Keratinocyte (primary cell): Measurements from ENCODE around the gene IL17REL. TPM values are rescaled to one million over a fixed set of nuclear protein-coding genes. Genes with fewer than 3 reads are reported as not detected.

ENCODE experiments used
- DNase-seq: peaks from one replicate; pipeline ENCODE4 v3.0.0-alpha.2; 2011; ENCODE audit warnings: low read depth, missing footprints, low spot score
- FAIRE-seq: peaks from 2 replicates; lab custom pipeline; 2011; peaks lifted over from hg19 to GRCh38; lab: Jason Lieb, UNC
- H2AFZ ChIP-seq: 2 replicates; pipeline ENCODE4 v1.6.0; 2012; ENCODE audit warnings: low read length, control low read depth, inconsistent platforms; ENCODE audit not compliant: control insufficient read depth
- H3K27ac ChIP-seq: 2 replicates; pipeline ENCODE4 v1.5.1; 2011; ENCODE audit warnings: low read length; ENCODE audit not compliant: control insufficient read depth, insufficient read depth
- H3K27me3 ChIP-seq: 3 replicates; pipeline ENCODE4 v1.6.0; 2011; ENCODE audit warnings: low read length; ENCODE audit not compliant: control insufficient read depth, insufficient read depth; ENCODE audit errors: extremely low read depth
- H3K36me3 ChIP-seq, 2 experiments: 2 replicates in 1 of 2; 3 replicates in 1 of 2; pipeline ENCODE4 v1.5.1; 2011; ENCODE audit warnings: low read length in 2 of 2, mild to moderate bottlenecking in 1 of 2; ENCODE audit not compliant: control insufficient read depth in 2 of 2, insufficient read depth in 2 of 2; ENCODE audit errors: extremely low read depth in 1 of 2
- H3K4me1 ChIP-seq: 3 replicates; pipeline ENCODE4 v1.5.1; 2011; ENCODE audit warnings: low read length; ENCODE audit not compliant: control insufficient read depth, insufficient read depth; ENCODE audit errors: extremely low read depth
- H3K4me2 ChIP-seq: 3 replicates; pipeline ENCODE4 v1.6.0; 2011; ENCODE audit warnings: low read depth, low read length; ENCODE audit not compliant: control insufficient read depth, insufficient read depth; ENCODE audit errors: extremely low read depth
- H3K4me3 ChIP-seq, 3 experiments: fragments of 200-600 bp in 1 of 3; sonication (generic) in 1 of 3; 2 replicates in 2 of 3; 3 replicates in 1 of 3; pipeline ENCODE4 v1.5.1; 2011 to 2016; ENCODE audit warnings: low read length in 3 of 3, mild to moderate bottlenecking in 3 of 3, control low read depth in 2 of 3, inconsistent platforms in 1 of 3, low read depth in 1 of 3, mixed read lengths in 1 of 3, mixed run types in 1 of 3, moderate library complexity in 1 of 3; ENCODE audit not compliant: control insufficient read depth in 2 of 3, insufficient read depth in 2 of 3; ENCODE audit errors: extremely low read depth in 1 of 3
- H3K79me2 ChIP-seq: 2 replicates; pipeline ENCODE4 v1.6.0; 2012; ENCODE audit warnings: low read length; ENCODE audit not compliant: control insufficient read depth, insufficient read depth
- H3K9ac ChIP-seq: 3 replicates; pipeline ENCODE4 v1.6.0; 2011; ENCODE audit warnings: low read length; ENCODE audit not compliant: control insufficient read depth, insufficient read depth; ENCODE audit errors: extremely low read depth
- H3K9me1 ChIP-seq: 3 replicates; pipeline ENCODE4 v1.6.0; 2011; ENCODE audit warnings: low read length; ENCODE audit not compliant: control insufficient read depth, insufficient read depth; ENCODE audit errors: extremely low read depth
- H3K9me3 ChIP-seq: 2 replicates; pipeline ENCODE4 v1.5.1; 2012; ENCODE audit warnings: low read depth, low read length; ENCODE audit not compliant: control insufficient read depth
- H4K20me1 ChIP-seq: 3 replicates; pipeline ENCODE4 v1.6.0; 2011; ENCODE audit warnings: low read length; ENCODE audit not compliant: control insufficient read depth, insufficient read depth; ENCODE audit errors: extremely low read depth
- EZH2 ChIP-seq: IDR thresholded peaks from one replicate; pipeline ENCODE4 v1.6.1; 2012; ENCODE audit warnings: inconsistent platforms, mild to moderate bottlenecking, low read length, moderate library complexity
- dilution Hi-C: fragments of 300-500 bp; cut with MboI; formaldehyde crosslinking; loops from one replicate; pipeline ENCODE4 v1.7.0; 2020; ENCODE audit warnings: low sequenced_read_pairs; ENCODE audit not compliant: extremely low pct_ligation_motif_present
- polyA plus RNA-seq, 5 experiments: library from polyadenylated mRNA; depleted of rRNA in 3 of 5; stranded (reverse) in 3 of 5; stranded (forward) in 1 of 5; unstranded in 1 of 5; fragments of >200 nt; gene quantifications; 1 replicate in 1 of 5; 2 replicates in 3 of 5; 3 replicates in 1 of 5; pipeline versions ENCODE4 v1.2.1 to v1.2.3, GENCODE V29; 2011 to 2012; ENCODE audit warnings: missing spikeins in 2 of 5, low read depth in 1 of 5, low replicate concordance in 1 of 5
- TF ChIP-seq, protein P1 (sequence below), 3 experiments: IDR thresholded peaks in 1 of 3; conservative IDR thresholded peaks in 1 of 3; optimal IDR thresholded peaks in 1 of 3; 2 replicates in 2 of 3; 3 replicates in 1 of 3; pipeline versions ENCODE3 to v1.5.1; 2011; ENCODE audit warnings: low read length in 3 of 3, mild to moderate bottlenecking in 3 of 3, moderate library complexity in 2 of 3, control low read depth in 1 of 3, inconsistent platforms in 1 of 3; ENCODE audit not compliant: insufficient read depth in 2 of 3; ENCODE audit errors: extremely low read depth in 1 of 3

Gene IL17REL
- polyA plus RNA-seq, 1 donor (not counting 4 experiments of a cell fraction or from before 2014, with no cell fraction given) = not detected

GRCh38 chr22:49969751-49970527 lies 42.6 kb downstream of the IL17REL start:
- H3K4me2 ChIP-seq = peak overlapping the region; percentile 82
- DNase-seq = no peak

GRCh38 chr22:49968831-49969661 lies 43.5 kb downstream of the IL17REL start:
- no peaks in the 10 kb centered on the region for H3K9me3 ChIP-seq
- no peak overlapping the region for H3K9ac ChIP-seq
- H3K79me2 ChIP-seq = no peaks in the 10 kb centered on the region
- H3K4me2 ChIP-seq = no peak overlapping the region
- H3K36me3 ChIP-seq = peaks cover 0 to 1% of the 10 kb centered on the region in 2 experiments
- no peaks in the 10 kb centered on the region for H3K9me1 ChIP-seq
- H4K20me1 ChIP-seq = no peaks in the 10 kb centered on the region
- no peaks in the 10 kb centered on the region for H3K27me3 ChIP-seq
- dilution Hi-C loops = no loop called here
- H2AFZ ChIP-seq = no peak overlapping the region
- H3K4me1 ChIP-seq = peaks cover 12% of the 10 kb centered on the region
- DNase-seq = no peak
- FAIRE-seq = no peak
- no peak overlapping the region for H3K4me3 ChIP-seq
- TF ChIP-seq, protein P1, sequence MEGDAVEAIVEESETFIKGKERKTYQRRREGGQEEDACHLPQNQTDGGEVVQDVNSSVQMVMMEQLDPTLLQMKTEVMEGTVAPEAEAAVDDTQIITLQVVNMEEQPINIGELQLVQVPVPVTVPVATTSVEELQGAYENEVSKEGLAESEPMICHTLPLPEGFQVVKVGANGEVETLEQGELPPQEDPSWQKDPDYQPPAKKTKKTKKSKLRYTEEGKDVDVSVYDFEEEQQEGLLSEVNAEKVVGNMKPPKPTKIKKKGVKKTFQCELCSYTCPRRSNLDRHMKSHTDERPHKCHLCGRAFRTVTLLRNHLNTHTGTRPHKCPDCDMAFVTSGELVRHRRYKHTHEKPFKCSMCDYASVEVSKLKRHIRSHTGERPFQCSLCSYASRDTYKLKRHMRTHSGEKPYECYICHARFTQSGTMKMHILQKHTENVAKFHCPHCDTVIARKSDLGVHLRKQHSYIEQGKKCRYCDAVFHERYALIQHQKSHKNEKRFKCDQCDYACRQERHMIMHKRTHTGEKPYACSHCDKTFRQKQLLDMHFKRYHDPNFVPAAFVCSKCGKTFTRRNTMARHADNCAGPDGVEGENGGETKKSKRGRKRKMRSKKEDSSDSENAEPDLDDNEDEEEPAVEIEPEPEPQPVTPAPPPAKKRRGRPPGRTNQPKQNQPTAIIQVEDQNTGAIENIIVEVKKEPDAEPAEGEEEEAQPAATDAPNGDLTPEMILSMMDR (optimal IDR thresholded peaks at IDR 0.05 in 1 of 3, IDR thresholded peaks at IDR 0.05 in 1 of 3, conservative IDR thresholded peaks at IDR 0.05 in 1 of 3; ENCODE audit: extremely low read depth in 1 of 3, insufficient read depth in 2 of 3, low read length in 3 of 3) = no peak
- no peak for TF ChIP-seq EZH2
- no peak overlapping the region for H3K27ac ChIP-seq

More at GRCh38 chr22:49969751-49970527, 42.6 kb downstream of the IL17REL start:
- no peaks in the 10 kb centered on the region for H3K79me2 ChIP-seq
- no peak overlapping the region for H3K27ac ChIP-seq
- no peak for FAIRE-seq
- H2AFZ ChIP-seq = no peak overlapping the region
- no peak overlapping the region for H3K9ac ChIP-seq
- no peaks in the 10 kb centered on the region for H3K36me3 ChIP-seq
- no peak for TF ChIP-seq EZH2
- TF ChIP-seq, protein P1 (optimal IDR thresholded peaks at IDR 0.05 in 1 of 3, IDR thresholded peaks at IDR 0.05 in 1 of 3, conservative IDR thresholded peaks at IDR 0.05 in 1 of 3; ENCODE audit: extremely low read depth in 1 of 3, insufficient read depth in 2 of 3, low read length in 3 of 3) = no peak
- no peak overlapping the region for H3K4me3 ChIP-seq
- H3K27me3 ChIP-seq = no peaks in the 10 kb centered on the region
- H3K9me3 ChIP-seq = no peaks in the 10 kb centered on the region
- H3K9me1 ChIP-seq = no peaks in the 10 kb centered on the region
- H4K20me1 ChIP-seq = no peaks in the 10 kb centered on the region
- H3K4me1 ChIP-seq = peaks cover 12% of the 10 kb centered on the region
- dilution Hi-C loops = no loop called here
